ENCODE results near the gene PSME1. TPM values are rescaled to one million over a fixed set of nuclear protein-coding genes. Genes with fewer than 3 reads are reported as not detected.

PSME1 gene
- total and polyA plus RNA-seq, 10 of the 15 experiments (the other 5 are each of a cell fraction or from before 2014, with no cell fraction given) = 250 to 1,378 (median 412) TPM

- no peak for TF ChIP-seq PAX8 (IDR thresholded peaks at IDR 0.05)
- 0 out of 2 replicates have a peak, but pooled peaks cover 3% of the 10 kb centered on the region for H3K4me1 ChIP-seq (ENCODE audit: control insufficient read depth, insufficient read depth, low read length)
- H3K9ac ChIP-seq (ENCODE audit: control insufficient read depth, insufficient read depth, low read length) = no peak overlapping the region
- no peaks in the 10 kb centered on the region for H3K9me3 ChIP-seq (replicated peaks; ENCODE audit: control insufficient read depth, insufficient read depth, low read length)
- no peaks in the 10 kb centered on the region for H4K20me1 ChIP-seq (ENCODE audit: control insufficient read depth, insufficient read depth)
- H3K79me2 ChIP-seq (ENCODE audit: control insufficient read depth, insufficient read depth, low read length) = peaks cover 24% of the 10 kb centered on the region
- no peaks in the 10 kb centered on the region; a peak in 1 of 4 replicates for H3K36me3 ChIP-seq (ENCODE audit: control insufficient read depth in 2 of 2, insufficient read depth in 2 of 2, low read length in 1 of 2)
- BruUV-seq (replicated peaks) = no TSS peak
- ATAC-seq (no peak), DNase-seq (ENCODE audit: low read depth, low spot score) (no peak), FAIRE-seq (no peak)
- ChIA-PET POLR2A (interaction anchor here (1.0 to 6.8 kb wide), 11 partner anchors 10 to 81 kb away, joined by 3 to 90 read pairs (median 4); partner anchors contain the start of genes CARMIL3, CPNE6, DCAF11 and NRL), SMC1A (ENCODE audit: uncharacterized antibody, unreplicated experiment) (interaction anchor here (0.8 to 9.2 kb wide), 13 partner anchors 11 to 154 kb away, joined by 3 to 195 read pairs (median 6); partner anchors contain the start of genes DCAF11, IRF9, NRL and PSME2), CTCF (interaction anchor here (0.6 to 11.2 kb wide), 23 partner anchors 11 to 460 kb away, joined by 3 to 294 read pairs (median 5); partner anchors contain the start of genes CARMIL3, DCAF11, IRF9 and NRL), RAD21 (ENCODE audit: unreplicated experiment) (interaction anchor here (1.1 to 9.1 kb wide), 8 partner anchors 11 to 150 kb away, joined by 3 to 153 read pairs (median 32); partner anchors contain the start of genes DCAF11, IRF9, NRL and TINF2)
- intact Hi-C loops (cut with micrococcal nuclease; ENCODE audit: unreplicated experiment) (loop anchor here (5.0 kb wide), 1 partner anchor 205 kb away; the partner anchor contains the start of genes DHRS1 and NOP9), in situ Hi-C loops (cut with MboI) (loop anchor here (5.0 kb wide), 2 partner anchors 35 to 115 kb away; no protein-coding TSS in a partner anchor)
- H2AFZ ChIP-seq (ENCODE audit: control insufficient read depth, low read depth, low read length) = no peak overlapping the region
- no peak overlapping the region for H3K4me3 ChIP-seq
- no peak overlapping the region for H3K4me2 ChIP-seq (ENCODE audit: control insufficient read depth, insufficient read depth)
- no peaks in the 10 kb centered on the region for H3K27me3 ChIP-seq (replicated peaks in 1 of 2; ENCODE audit: control insufficient read depth in 2 of 2, insufficient read depth in 2 of 2, low read length in 1 of 2)
- no peak overlapping the region for H3K27ac ChIP-seq (ENCODE audit: control insufficient read depth, insufficient read depth)
These were observed 43.9 kb upstream of the PSME1 start for GRCh38 chr14:24092110-24092504.

- no peak for DNase-seq (ENCODE audit: low read depth, low spot score)
- 99% methylated on average over 4 of the region's 4 CpGs for WGBS (ENCODE audit: insufficient coverage, insufficient replicate concordance, low lambda C conversion rate, missing lambda C conversion rate)
- Histone ChIP-seq H3K4me3 (no peak overlapping the region), H3K27me3 (replicated peaks in 1 of 2; ENCODE audit: control insufficient read depth in 2 of 2, insufficient read depth in 2 of 2, low read length in 1 of 2) (no peaks in the 10 kb centered on the region), H3K27ac (ENCODE audit: control insufficient read depth, insufficient read depth) (no peak overlapping the region), H4K20me1 (ENCODE audit: control insufficient read depth, insufficient read depth) (no peaks in the 10 kb centered on the region), H3K9me3 (replicated peaks; ENCODE audit: control insufficient read depth, insufficient read depth, low read length) (no peaks in the 10 kb centered on the region), H3K4me2 (ENCODE audit: control insufficient read depth, insufficient read depth) (no peak overlapping the region), H3K36me3 (ENCODE audit: control insufficient read depth in 2 of 2, insufficient read depth in 2 of 2, low read length in 1 of 2) (no peaks in the 10 kb centered on the region; a peak in 1 of 4 replicates), H3K9ac (ENCODE audit: control insufficient read depth, insufficient read depth, low read length) (no peak overlapping the region), H3K79me2 (ENCODE audit: control insufficient read depth, insufficient read depth, low read length) (peaks cover 24% of the 10 kb centered on the region), H3K4me1 (ENCODE audit: control insufficient read depth, insufficient read depth, low read length) (0 out of 2 replicates have a peak, but pooled peaks cover 3% of the 10 kb centered on the region), H2AFZ (ENCODE audit: control insufficient read depth, low read depth, low read length) (no peak overlapping the region)
- no TSS peak for BruUV-seq (replicated peaks)
- ChIA-PET POLR2A (interaction anchor here (0.6 to 6.8 kb wide), 13 partner anchors 10 to 81 kb away, joined by 3 to 90 read pairs (median 5); partner anchors contain the start of genes CARMIL3, CPNE6, DCAF11 and IRF9), CTCF (interaction anchor here (0.6 to 11.2 kb wide), 20 partner anchors 12 to 504 kb away, joined by 3 to 294 read pairs (median 6); partner anchors contain the start of genes CARMIL3, DCAF11, IRF9 and LTB4R2), RAD21 (ENCODE audit: unreplicated experiment) (interaction anchor here (0.8 to 9.1 kb wide), 10 partner anchors 12 to 150 kb away, joined by 3 to 153 read pairs (median 24); partner anchors contain the start of genes DCAF11, IRF9, NRL and PSME2), SMC1A (ENCODE audit: uncharacterized antibody, unreplicated experiment) (interaction anchor here (1.0 to 9.2 kb wide), 12 partner anchors 12 to 154 kb away, joined by 3 to 195 read pairs (median 6); partner anchors contain the start of genes DCAF11, IRF9, NRL and PSME2)
- no peak for ATAC-seq
- TF ChIP-seq HDAC2 (IDR thresholded peaks at IDR 0.05) (no peak), POU2F2 (IDR thresholded peaks at IDR 0.05; ENCODE audit: borderline replicate concordance, low read depth, low read length) (no peak), ZZZ3 (IDR thresholded peaks at IDR 0.05; ENCODE audit: control insufficient read depth, insufficient read length, low read depth) (no peak), RAD21 (IDR thresholded peaks at IDR 0.05; ENCODE audit: insufficient read depth, low read depth, low read length) (no peak)
- FAIRE-seq = no peak
- in situ Hi-C loops (cut with MboI) (loop anchor here (5.0 kb wide), 2 partner anchors 35 to 115 kb away; no protein-coding TSS in a partner anchor), intact Hi-C loops (cut with micrococcal nuclease; ENCODE audit: unreplicated experiment) (loop anchor here (5.0 kb wide), 1 partner anchor 205 kb away; the partner anchor contains the start of genes DHRS1 and NOP9)
These were observed 43.3 kb upstream of the PSME1 start for GRCh38 chr14:24092505-24093206.
